MCF 10A (cell line): ENCODE data around the gene TNFRSF18. TPM values are rescaled to one million over a fixed set of nuclear protein-coding genes. Genes with fewer than 3 reads are reported as not detected.
A peak's percentile ranks its signal among the peaks of the same experiment; 100 is the strongest.

Experiments used
- BruUV-seq: library from RNA; stranded (reverse); fragments of 400-500 nt; replicated peaks from 2 replicates; lab custom pipeline; 2021; lab: Mats Ljungman, UMichigan
- CTCF ChIA-PET: fragments of 300-600 bp; sonication (Branson Sonifier 250); formaldehyde crosslinking; extraction: SDS; loops from one replicate; lab custom pipeline; 2021; ENCODE audit warnings: antibody characterized with exemption, inconsistent platforms; lab: Yijun Ruan, JAX
- POLR2A ChIA-PET: fragments of 300-600, 350-650 bp; sonication (Branson Sonifier 250); formaldehyde crosslinking; extraction: SDS; loops from one replicate; lab custom pipeline; 2020; ENCODE audit warnings: antibody characterized with exemption, inconsistent platforms; lab: Yijun Ruan, JAX
- DNase-seq: peaks from one replicate; pipeline ENCODE4 v3.0.0-alpha.2; 2018; ENCODE audit not compliant: unreplicated experiment
- H3K27ac Mint-ChIP-seq: one replicate; pipeline ENCODE4 v1.8.0; 2022; ENCODE audit warnings: mild to moderate bottlenecking, low read depth, mixed read lengths; ENCODE audit not compliant: unreplicated experiment
- H3K27me3 Mint-ChIP-seq: one replicate; pipeline ENCODE4 v1.8.0; 2022; ENCODE audit warnings: mixed read lengths; ENCODE audit not compliant: insufficient read depth, unreplicated experiment
- H3K36me3 Mint-ChIP-seq: one replicate; pipeline ENCODE4 v1.8.0; 2022; ENCODE audit warnings: mild to moderate bottlenecking, moderate library complexity, mixed read lengths; ENCODE audit not compliant: insufficient read depth, unreplicated experiment
- H3K4me1 Mint-ChIP-seq: one replicate; pipeline ENCODE4 v1.8.0; 2022; ENCODE audit warnings: mixed read lengths; ENCODE audit not compliant: insufficient read depth, unreplicated experiment
- H3K4me3 Mint-ChIP-seq: one replicate; pipeline ENCODE4 v1.8.0; 2022; ENCODE audit warnings: mild to moderate bottlenecking, moderate library complexity, mixed read lengths; ENCODE audit not compliant: unreplicated experiment
- H3K9me3 Mint-ChIP-seq: one replicate; pipeline ENCODE4 v1.8.0; 2022; ENCODE audit warnings: mixed read lengths; ENCODE audit not compliant: unreplicated experiment
- CTCF ChIP-seq: fragments of 200-600 bp; IDR thresholded peaks from one replicate; pipeline ENCODE4 v1.8.0; 2022; ENCODE audit warnings: antibody characterized with exemption, mild to moderate bottlenecking; ENCODE audit not compliant: unreplicated experiment
- intact Hi-C: fragments of 100-400 bp; cut with micrococcal nuclease; formaldehyde crosslinking; loops from 2 replicates; pipeline ENCODE4 v1.14.1; 2022
- total RNA-seq: library from RNA; stranded (reverse); gene quantifications from 2 replicates; pipeline ENCODE4 v1.2.3, GENCODE V29; 2022

TNFRSF18 gene
- total RNA-seq, 1 experiment from 2014 or later: not detected

- ChIA-PET POLR2A (no interaction called here), CTCF (interaction anchor here (0.7 to 1.0 kb wide), 2 partner anchors 11 to 102 kb away, joined by 3 to 4 read pairs; no protein-coding TSS in a partner anchor)
- H3K36me3 Mint-ChIP-seq: peaks cover 41% of the 10 kb centered on the region
- intact Hi-C loops: no loop called here
- no peaks in the 10 kb centered on the region for H3K9me3 Mint-ChIP-seq
- H3K27me3 Mint-ChIP-seq: no peaks in the 10 kb centered on the region
- TF ChIP-seq CTCF: no peak
- no TSS peak for BruUV-seq
- no peak overlapping the region for H3K27ac Mint-ChIP-seq
- H3K4me3 Mint-ChIP-seq: no peak overlapping the region
- H3K4me1 Mint-ChIP-seq: no peaks in the 10 kb centered on the region
- DNase-seq: no peak
Observed at GRCh38 chr1:1219341-1219740, 12.9 kb upstream of the TNFRSF18 start.

GRCh38 chr1:1218524-1219200 lies 12.3 kb upstream of the TNFRSF18 start:
- ChIA-PET POLR2A (interaction anchor here (1.0 kb wide), 1 partner anchor 55 kb away, joined by 4 read pairs; the partner anchor contains the start of gene UBE2J2), CTCF (interaction anchor here (1.0 kb wide), 1 partner anchor 101 kb away, joined by 4 read pairs; no protein-coding TSS in a partner anchor)
- Mint-ChIP-seq H3K27me3 (no peaks in the 10 kb centered on the region), H3K36me3 (peaks cover 34% of the 10 kb centered on the region), H3K9me3 (no peaks in the 10 kb centered on the region), H3K4me1 (no peaks in the 10 kb centered on the region), H3K27ac (peak overlapping the region; percentile 42), H3K4me3 (no peak overlapping the region)
- intact Hi-C loops: no loop called here
- no peak for TF ChIP-seq CTCF
- DNase-seq: no peak
- BruUV-seq: no TSS peak

GRCh38 chr1:1217621-1218523 lies 11.5 kb upstream of the TNFRSF18 start:
- no peak overlapping the region for H3K4me3 Mint-ChIP-seq
- H3K9me3 Mint-ChIP-seq: no peaks in the 10 kb centered on the region
- H3K27me3 Mint-ChIP-seq: no peaks in the 10 kb centered on the region
- no peak for TF ChIP-seq CTCF
- H3K4me1 Mint-ChIP-seq: no peaks in the 10 kb centered on the region
- CTCF ChIA-PET: no interaction called here
- POLR2A ChIA-PET: interaction anchor here (1.0 kb wide), 2 partner anchors 7 to 56 kb away, joined by 4 to 5 read pairs; partner anchors contain the start of gene UBE2J2
- intact Hi-C loops: no loop called here
- DNase-seq: peak; percentile 73
- BruUV-seq: no TSS peak
- H3K36me3 Mint-ChIP-seq: peaks cover 27% of the 10 kb centered on the region
- peak overlapping the region; percentile 42 for H3K27ac Mint-ChIP-seq
